GM12878 (cell line): ENCODE data around the gene CXCL13.

Experiments
- CTCF ChIP-seq, 3 experiments: IDR thresholded peaks in 2 of 3; conservative IDR thresholded peaks in 1 of 3; 2 replicates each; pipeline ENCODE4 v1.5.1; 2011; ENCODE audit warnings: low read depth in 3 of 3, low read length in 3 of 3, mild to moderate bottlenecking in 3 of 3, control low read depth in 2 of 3, moderate library complexity in 2 of 3, inconsistent platforms in 1 of 3, mixed read lengths in 1 of 3; ENCODE audit not compliant: control insufficient read depth in 2 of 3, insufficient read depth in 1 of 3; ENCODE audit errors: extremely low read depth in 1 of 3
- EGR1 ChIP-seq, 2 experiments: IDR thresholded peaks; 1 replicate in 1 of 2; 2 replicates in 1 of 2; pipeline ENCODE4 v1.6.1; 2011 to 2012; ENCODE audit warnings: low read depth in 2 of 2, low read length in 2 of 2, borderline replicate concordance in 1 of 2, mild to moderate bottlenecking in 1 of 2, moderate library complexity in 1 of 2
- EP300 ChIP-seq, 2 experiments: fragments of 150-350 bp in 1 of 2; IDR thresholded peaks; 2 replicates each; pipeline ENCODE4 v1.6.1; 2011 to 2012; ENCODE audit warnings: low read depth in 2 of 2, low read length in 2 of 2, borderline replicate concordance in 1 of 2, improper control_type of control experiment in 1 of 2, inconsistent platforms in 1 of 2; ENCODE audit not compliant: control insufficient read depth in 1 of 2
- EZH2 ChIP-seq: IDR thresholded peaks from 2 replicates; pipeline ENCODE4 v1.6.1; 2012; ENCODE audit warnings: low read depth, mild to moderate bottlenecking, control low read depth, inconsistent platforms, low read length, borderline replicate concordance; ENCODE audit not compliant: control insufficient read depth
- POLR2A ChIP-seq: IDR thresholded peaks from 2 replicates; pipeline ENCODE4 v1.6.1; 2011; ENCODE audit warnings: low read depth, mild to moderate bottlenecking, low read length
- TF ChIP-seq, protein P1 (sequence below): IDR thresholded peaks from 2 replicates; pipeline ENCODE4 v1.6.1; 2011; ENCODE audit warnings: low read depth, mild to moderate bottlenecking, low read length, moderate library complexity, borderline replicate concordance; ENCODE audit errors: extremely low read depth

GRCh38 chr4:77582711-77583110 is 22.9 kb upstream of the CXCL13 start:
- TF ChIP-seq EP300 (IDR thresholded peaks at IDR 0.05; ENCODE audit: borderline replicate concordance in 1 of 2, control insufficient read depth in 1 of 2, low read depth in 2 of 2, low read length in 2 of 2) (no peak), POLR2A (no peak), EGR1 (IDR thresholded peaks at IDR 0.05; ENCODE audit: borderline replicate concordance in 1 of 2, low read depth in 2 of 2, low read length in 2 of 2) (no peak), EZH2 (no peak), CTCF (IDR thresholded peaks at IDR 0.05 in 2 of 3, conservative IDR thresholded peaks at IDR 0.05 in 1 of 3; ENCODE audit: control insufficient read depth in 2 of 3, extremely low read depth in 1 of 3, insufficient read depth in 1 of 3, low read depth in 3 of 3, low read length in 3 of 3) (no peak)
- TF ChIP-seq, protein P1, sequence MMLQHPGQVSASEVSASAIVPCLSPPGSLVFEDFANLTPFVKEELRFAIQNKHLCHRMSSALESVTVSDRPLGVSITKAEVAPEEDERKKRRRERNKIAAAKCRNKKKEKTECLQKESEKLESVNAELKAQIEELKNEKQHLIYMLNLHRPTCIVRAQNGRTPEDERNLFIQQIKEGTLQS, result no peak
